ENCODE results near the gene CCDC57. TPM values are rescaled to one million over a fixed set of nuclear protein-coding genes. Genes with fewer than 3 reads are reported as not detected.

CCDC57 gene
- total RNA-seq, 1 experiment from 2014 or later, result 4.7 TPM

DNA sequence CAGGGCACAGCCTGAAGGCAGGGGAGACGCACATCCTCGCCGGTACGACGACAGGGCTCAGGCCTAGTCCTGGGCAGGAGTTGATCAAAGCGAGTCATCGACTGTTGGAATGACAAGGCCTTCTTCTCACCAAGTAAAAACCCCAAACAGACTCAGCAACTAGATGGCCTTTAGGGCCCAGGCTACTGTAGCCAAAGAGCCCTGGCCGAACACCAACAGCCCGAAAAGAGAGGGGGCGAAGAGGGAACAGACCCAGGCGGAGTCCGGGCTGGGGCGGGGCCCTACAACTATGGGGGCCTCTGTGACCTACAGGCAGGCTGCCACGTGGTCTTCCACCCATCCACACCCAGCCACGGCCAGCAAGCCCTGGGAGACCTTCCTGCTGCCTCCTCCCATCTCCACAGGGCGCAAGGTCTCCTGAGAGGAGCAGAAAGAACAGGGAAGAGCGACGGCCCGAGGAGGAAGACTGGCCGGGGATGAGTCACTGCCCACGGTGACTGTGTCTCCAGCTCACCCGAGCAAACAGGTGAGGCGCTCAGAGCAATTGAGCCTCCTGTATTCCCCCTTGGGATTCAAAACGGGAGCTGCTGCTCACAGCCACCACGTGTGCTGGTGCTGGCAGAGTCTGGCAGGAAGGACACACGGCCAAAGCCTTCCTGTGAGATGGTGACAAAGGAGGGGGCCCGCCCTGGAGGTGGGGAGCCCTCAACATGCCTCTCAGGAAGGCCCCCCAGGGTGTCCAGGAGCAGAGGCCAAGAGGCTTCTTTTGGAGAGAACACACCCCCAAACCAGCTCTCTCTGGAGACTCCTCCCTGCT, 33.9 kb upstream of the CCDC57 start:
- DNase-seq (ENCODE audit: low spot score), result peak; percentile 47

DNA sequence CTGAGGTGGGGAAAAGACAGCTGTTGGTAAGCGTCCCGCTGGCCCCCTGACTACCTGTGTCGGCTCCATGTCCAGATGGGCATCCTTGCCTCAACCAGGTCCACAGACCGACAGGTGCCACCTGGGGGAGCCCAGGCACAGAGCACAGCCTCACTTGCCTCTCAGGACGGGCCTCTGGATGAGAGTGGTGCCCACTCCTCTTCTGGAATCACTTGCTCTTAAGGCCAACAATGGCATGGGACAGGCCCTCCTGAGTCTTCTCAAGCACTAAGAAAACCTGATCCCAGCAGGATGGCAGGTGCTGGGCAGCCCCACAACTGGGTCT, 33.4 kb upstream of the CCDC57 start:
- no peak for DNase-seq (ENCODE audit: low spot score)

DNA sequence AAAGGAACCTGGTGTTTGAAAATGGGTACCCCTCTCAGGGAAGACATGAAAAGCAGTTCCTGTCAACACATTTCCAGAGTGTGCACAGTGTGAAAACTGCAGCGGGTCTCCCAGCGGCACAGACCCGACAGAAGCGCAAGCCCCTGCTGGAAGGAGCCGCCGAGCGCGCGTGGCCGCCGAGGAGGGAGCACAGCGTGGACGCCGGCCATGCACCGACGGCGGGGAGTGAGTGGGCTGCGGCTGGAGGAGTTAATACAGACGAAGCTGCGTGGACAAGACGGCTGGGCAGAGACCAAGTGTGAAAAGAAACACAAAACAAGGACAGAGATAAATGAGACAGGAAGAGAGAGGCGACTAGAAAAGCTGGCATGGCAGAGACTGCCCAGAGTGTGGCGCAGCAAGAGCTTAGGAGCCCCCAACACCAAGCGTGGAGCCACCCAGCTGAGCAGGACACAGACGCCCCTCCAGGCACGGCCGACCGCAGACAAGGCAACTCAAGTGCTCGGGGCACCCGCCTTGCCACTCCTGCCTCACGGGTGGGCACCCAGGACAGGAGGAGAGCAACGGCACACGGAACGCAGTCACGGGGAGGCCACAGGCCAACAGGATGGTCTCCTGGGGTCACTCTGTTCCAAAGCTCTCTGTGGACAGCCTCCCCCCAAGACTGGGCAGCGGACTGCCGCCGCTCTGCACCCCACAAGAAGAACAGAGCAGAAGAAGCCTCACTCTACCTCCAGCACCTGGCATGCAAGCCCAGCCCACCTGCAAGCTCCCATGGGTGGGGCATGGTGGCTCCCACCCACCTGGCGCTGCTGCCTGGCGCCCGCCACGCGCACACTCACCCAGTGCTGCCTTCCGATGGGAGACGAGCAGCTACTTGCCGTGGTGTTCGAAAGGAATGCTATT, 32.7 kb upstream of the CCDC57 start:
- no peak for DNase-seq (ENCODE audit: low spot score)

DNA sequence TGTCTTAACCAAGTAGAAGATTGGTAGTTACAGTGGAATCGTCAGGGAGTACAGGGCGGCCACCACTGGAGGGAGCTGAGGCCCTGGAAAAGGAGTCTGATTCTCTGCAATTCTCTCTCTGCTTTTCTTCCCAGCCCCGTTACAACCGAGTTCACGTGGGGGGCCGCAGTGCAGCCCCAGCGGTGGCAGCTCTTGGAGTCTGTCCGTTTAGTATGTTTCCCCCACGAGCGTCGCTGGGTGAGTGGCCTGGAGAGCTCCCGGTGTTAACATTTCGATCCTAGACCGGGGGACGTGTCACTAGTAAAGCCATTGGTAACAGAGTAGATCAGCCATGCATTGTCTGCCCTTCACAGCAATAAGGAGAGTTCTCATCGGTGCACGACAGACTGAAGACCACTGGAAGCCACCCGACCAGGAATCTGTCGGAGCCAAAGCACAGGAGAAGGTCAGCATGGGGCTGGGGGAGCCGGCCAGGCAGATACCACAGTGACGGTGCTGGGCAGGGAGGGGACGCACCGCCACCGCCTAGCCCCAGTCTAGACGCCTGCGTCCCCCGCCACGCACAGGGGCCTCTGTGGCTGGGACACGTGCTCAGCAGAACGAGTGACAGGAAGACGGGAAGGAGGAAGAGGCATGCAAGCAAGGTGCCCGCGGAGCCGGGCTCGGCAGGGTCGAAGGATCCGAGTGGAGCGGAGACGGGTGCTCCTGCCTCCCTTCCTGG, 31.9 kb upstream of the CCDC57 start:
- no peak for DNase-seq (ENCODE audit: low spot score)

DNA sequence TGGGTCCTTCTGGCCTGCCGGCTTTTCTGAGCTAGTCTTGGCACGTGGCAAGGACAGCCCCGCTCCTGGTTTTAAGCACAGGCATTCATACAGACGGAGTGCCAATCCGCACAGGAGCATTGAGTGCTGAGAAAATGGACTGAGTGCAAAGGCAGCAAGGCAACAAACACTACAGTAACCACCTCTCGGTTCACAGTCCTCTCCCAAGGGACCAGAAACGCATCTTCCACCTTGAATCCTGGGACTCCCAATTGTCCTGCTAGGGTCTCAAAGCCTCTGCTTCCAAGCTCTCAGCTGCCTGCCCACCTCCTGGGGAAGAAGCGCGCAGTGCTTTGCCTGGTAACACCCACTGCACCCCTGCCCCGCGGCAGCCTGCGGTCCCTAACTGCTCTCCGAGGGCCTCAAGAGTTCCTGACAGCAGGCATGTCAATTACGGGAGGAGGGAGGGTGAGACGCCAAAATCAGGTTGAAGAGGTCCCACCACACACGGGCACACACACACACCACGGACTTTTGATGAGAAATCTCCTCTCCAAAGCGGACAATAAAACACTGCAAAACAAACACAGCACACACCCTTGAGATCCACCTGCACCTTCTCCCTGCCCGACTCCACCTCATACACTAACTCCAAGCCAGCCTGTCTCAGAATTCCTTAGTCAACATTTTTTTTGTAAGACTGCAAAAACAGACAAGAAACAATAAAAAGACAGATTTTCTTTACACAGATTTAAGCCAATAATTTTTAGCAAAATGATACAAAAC, 31.2 kb upstream of the CCDC57 start:
- no peak for DNase-seq (ENCODE audit: low spot score)

DNA sequence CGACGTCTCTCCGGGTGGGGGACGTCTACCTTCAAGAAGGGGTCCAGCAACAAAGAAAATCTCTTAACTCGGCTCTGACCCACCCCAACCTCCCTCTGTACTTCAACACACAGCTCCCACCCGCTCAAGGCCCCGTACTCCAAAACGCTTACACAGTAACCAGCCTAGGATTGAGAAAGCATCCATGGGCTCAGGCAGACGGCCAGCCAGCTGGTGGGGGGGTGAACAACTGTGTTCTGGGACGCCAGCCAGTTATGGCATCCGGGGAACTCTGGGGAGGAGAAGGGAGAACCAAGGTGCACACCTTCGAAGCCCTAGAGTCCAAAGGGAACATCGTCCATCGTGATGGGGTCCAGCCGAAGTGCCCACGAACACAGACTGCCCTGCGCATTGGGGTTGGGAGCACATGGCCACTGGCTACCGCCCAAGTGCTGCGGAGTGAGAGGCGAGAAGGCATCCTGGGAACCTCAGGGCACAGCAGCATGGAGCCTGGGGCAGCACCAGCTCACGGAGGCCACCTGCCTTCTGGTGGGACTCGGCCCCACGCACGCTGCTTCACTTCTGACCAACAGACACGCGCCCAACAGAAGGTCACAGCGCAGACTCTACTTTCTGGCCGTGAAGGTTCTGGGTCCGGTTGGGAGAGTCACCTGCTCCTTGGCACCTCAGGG, 30.5 kb upstream of the CCDC57 start:
- DNase-seq (ENCODE audit: low spot score), result peak; percentile 83

DNA sequence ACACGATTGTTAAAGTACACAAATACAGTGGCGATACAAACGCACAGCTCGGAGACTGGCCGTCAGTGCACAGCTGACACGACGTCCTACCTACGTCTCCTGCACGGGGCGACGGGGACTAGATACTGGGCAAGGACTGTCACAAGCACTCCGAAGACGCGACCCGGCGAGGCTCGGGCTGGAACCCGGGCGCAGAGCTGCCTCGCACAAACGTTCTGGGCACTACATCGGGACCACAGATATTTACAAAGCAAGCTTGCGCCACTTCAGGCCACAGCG, 30.0 kb upstream of the CCDC57 start:
- no peak for DNase-seq (ENCODE audit: low spot score)

DNA sequence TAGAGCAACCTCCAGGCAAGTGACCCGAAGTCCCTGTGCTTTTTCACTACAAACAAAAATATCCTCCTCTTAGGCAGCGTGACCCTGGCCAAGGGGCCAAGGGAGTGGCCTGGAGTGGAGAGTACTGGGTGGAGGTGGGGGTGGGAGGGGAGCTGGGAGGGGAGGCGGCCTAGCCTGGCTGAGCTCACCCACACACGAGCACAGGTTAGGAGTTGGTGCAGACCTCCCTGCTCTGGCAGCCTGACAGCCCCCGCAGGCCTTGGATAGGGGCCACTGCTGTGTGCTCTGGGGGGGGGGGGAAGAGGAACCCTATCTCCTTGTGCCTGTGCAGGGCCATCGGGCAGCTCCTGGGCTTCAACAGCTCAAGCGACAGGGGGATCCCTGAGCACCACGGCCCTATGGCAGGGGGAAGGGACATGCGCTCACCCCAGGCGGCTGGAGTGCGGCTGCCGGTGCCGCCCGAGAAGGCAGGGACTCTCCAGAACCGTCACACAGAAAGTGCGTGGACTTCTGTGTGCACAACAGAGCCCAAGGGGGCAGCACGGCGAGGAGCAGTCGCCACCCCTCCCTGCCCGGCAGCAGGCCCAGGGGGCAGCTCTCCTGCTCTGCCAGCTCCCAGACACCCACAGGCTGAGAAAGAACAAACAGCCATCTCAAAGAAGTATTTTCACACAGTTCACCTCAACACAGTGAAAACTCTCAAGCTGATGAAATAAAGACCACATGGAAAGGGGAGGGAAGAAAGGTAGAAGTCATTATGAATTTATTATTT, 29.5 kb upstream of the CCDC57 start:
- no peak for DNase-seq (ENCODE audit: low spot score)

DNA sequence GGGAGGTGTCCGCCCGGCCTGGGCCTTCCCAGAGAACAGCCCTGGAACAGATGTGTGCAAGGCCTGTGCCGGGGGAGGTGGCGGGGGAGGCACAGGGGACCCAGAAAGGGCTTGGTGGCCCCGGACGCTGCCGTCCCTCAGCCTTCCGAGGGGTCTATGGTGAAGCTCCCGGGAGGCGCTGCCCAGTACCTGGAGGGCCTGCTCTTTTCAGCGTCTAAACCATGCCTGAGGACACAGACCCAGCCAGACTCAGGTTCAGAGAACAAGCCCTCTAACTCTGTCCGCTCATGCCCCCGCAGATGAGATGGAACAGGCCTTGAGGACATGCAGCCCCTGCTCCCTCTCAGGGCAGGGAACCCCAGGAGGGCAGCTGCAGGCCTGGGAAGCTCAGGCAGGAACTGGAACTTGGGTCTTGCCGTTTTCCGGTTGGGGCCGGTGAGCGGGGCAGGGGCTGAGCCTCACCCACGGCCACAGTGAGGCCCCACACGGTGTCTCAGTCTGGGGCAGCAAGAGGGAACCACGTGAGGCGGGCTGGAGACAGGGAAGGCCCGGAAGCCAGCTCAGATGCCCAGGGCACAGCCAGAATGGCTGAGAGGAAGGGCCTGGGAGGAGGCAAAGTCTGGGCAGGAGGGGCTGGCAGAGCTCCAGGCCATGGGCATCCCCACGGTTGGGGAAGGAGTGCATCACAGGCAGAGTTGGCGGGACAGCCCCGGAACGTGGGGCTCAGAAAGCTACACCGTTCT, 28.7 kb upstream of the CCDC57 start:
- DNase-seq (ENCODE audit: low spot score), result peak; percentile 87

DNA sequence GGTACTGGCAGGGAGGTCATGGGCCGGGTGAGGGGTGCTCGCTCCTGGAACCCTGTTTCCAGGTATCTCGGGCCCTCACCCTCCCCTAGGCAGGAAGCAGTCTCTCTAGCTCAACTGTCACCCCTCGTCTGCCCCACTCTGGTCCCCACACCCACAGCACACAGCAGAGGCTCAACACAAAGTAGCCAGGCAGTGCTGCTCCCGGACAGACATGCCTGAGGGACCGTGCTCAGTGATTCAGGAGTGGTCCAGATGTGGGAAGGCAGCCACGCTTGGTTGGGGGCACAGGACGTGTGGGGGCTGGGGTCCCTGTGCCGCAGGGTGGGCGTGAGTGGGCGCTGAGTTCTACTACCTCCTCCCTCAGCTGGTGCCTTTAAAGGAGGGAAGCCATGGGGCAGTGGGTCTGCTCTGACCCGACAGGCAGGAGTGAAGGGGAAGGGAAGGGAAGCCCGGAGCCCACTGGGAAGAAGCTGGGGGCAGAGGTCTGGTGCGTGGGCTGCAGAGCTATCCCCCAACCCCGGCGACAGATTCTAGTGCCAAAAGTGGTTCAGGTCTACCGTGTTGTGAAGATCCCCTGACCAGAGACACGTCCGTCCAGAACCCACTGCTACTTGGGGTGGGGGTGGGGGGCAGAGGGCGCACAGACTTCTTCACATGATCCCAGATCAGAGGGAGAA, 28.0 kb upstream of the CCDC57 start:
- DNase-seq (ENCODE audit: low spot score), result no peak

DNA sequence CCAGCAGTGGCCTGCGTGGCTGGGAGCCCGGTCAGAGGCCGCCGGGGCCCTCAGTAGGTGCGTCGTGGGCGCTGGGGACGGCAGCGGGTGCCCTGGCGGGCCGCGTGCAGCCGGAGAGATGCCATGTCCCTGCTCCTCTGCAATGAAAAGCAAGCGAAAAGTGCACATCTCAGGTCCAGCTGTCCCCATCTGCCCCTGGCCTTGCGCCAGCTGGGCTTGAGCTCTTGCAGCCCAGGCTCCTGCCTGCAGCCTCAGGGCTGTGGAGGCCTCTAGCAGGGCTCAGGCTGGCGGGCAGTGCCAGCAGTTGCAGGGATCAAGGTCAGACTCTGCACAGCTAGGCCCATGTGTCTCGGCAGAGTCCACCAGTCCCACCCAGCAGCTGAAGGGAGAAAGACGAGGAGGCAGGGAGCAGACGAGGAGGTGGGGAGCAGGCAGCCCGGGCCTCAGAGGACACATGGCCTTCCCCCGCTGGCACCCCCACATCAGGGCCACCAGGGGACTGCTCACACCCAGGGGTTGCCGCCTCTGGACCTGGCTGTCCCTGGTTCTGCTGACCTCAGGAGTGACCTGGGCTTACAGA, 27.4 kb upstream of the CCDC57 start:
- DNase-seq (ENCODE audit: low spot score), result no peak

DNA sequence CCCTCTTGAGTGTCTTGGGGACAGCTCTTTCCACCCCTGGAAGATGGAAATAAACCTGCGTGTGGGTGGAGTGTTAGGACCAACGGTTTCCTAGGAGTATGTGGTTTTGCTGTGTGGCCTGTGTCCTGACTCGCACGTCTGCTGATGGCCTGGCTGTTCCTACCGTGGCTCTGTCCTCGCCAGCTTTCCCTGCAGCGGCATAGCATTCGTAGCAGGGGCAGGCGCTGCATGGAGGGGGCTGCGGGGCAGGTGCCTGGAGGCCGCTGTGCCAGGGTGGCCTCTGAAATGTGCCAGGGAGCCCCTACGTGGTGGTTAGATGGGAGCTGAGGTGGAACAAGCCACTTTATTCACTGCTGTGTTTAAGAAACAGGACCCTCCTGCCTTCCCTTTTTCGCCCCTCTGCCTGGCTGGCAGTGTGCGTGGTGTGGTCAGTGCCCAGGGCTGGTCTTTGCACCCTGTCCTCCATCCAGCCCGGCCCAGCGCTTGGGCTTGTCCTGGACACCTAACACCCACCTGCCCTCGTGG, 26.8 kb upstream of the CCDC57 start:
- DNase-seq (ENCODE audit: low spot score), result no peak

DNA sequence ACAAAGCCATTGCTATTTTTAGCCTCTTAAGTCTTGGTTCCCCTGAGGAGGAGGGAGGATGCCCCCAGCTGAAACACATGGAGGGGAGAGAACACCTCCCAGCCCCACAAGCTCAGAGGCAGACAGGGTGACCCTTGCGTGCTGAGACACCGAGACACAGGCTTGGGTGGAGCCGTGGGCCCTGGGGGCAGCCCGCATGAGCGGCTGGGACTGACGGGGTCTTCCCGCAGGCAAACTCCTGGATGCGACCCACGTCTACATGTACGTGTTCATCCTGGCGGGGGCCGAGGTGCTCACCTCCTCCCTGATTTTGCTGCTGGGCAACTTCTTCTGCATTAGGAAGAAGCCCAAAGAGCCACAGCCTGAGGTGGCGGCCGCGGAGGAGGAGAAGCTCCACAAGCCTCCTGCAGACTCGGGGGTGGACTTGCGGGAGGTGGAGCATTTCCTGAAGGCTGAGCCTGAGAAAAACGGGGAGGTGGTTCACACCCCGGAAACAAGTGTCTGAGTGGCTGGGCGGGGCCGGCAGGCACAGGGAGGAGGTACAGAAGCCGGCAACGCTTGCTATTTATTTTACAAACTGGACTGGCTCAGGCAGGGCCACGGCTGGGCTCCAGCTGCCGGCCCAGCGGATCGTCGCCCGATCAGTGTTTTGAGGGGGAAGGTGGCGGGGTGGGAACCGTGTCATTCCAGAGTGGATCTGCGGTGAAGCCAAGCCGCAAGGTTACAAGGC, 26.0 kb upstream of the CCDC57 start:
- DNase-seq (ENCODE audit: low spot score), result peak; percentile 87

DNA sequence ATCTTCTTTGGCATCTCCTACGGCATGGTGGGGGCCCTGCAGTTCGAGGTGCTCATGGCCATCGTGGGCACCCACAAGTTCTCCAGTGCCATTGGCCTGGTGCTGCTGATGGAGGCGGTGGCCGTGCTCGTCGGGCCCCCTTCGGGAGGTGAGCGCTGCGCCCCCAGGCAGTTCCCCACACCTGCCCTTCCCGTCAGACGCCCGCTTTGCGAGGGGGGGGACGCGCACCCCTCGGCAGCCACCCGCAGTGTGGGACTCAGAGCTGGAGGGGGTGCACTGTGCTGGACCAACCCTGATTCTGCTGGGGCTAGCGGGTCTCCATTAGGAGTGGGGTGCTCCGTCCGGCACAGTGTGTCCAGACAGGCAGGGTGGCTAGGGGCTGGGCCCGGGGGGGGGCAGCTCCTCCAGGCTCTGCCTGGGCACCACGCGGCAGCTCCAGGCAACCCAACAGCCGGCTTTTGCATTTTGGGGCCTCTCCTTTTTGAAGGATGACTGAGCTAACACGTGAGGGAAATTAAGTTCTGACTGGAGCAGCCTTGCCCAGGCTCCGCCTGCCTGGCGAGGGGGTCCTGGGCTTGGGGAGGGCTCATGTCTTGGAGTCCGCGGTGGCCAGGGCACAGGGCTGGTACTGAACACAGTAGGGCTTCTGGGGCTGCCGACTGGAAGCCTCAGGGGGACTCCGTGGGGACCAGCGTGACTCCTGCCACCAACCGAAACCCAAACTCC, 25.3 kb upstream of the CCDC57 start:
- no peak for DNase-seq (ENCODE audit: low spot score)

DNA sequence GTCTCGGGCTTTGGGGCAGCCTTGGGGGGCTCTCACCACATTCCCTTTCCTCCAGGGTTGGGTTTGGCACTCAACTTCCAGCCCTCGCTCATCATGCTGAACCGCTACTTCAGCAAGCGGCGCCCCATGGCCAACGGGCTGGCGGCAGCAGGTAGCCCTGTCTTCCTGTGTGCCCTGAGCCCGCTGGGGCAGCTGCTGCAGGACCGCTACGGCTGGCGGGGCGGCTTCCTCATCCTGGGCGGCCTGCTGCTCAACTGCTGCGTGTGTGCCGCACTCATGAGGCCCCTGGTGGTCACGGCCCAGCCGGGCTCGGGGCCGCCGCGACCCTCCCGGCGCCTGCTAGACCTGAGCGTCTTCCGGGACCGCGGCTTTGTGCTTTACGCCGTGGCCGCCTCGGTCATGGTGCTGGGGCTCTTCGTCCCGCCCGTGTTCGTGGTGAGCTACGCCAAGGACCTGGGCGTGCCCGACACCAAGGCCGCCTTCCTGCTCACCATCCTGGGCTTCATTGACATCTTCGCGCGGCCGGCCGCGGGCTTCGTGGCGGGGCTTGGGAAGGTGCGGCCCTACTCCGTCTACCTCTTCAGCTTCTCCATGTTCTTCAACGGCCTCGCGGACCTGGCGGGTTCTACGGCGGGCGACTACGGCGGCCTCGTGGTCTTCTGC, 24.6 kb upstream of the CCDC57 start:
- DNase-seq (ENCODE audit: low spot score), result no peak

DNA sequence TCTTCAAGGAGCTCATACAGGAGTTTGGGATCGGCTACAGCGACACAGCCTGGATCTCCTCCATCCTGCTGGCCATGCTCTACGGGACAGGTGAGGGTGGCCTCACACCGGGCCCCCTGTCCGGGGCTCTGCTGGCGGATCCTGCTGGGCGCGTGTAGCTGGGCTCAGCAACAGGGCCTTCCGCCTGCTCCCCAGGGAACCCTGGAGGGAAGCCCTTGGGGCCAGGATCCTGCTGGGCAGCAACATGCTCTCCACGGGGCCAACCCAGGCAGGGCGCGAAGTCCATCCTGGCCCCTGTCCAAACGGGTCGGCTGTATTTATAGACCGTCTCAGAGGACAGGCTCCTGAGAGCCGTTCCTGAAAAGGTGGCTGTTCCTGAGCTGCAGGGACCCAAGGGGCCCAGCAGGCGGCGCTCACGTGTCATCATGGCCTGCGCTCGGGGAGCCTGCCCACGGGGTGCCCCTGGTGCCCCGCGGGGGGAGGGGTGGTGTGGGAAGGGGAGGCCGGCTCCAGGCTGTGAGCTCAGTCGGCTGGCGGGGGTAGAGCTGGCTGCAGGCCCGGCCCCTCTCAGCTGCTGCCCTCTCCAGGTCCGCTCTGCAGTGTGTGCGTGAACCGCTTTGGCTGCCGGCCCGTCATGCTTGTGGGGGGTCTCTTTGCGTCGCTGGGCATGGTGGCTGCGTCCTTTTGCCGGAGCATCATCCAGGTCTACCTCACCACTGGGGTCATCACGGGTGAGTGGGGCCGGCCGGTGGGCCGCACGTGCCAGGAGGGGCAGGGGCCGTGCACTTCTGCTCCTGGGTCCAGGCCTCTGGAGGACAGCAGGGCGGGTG, 23.7 kb upstream of the CCDC57 start:
- no peak for DNase-seq (ENCODE audit: low spot score)

Measured in H4 (cell line).